H9 (cell line): ENCODE results near the gene B4GALT1. TPM values are rescaled to one million over a fixed set of nuclear protein-coding genes. Genes with fewer than 3 reads are reported as not detected.

ENCODE experiments used
- DNase-seq: peaks from one replicate; pipeline ENCODE4 v3.0.0-alpha.2; 2017
- H2AFZ ChIP-seq: one replicate; pipeline ENCODE4 v1.6.1; 2013; ENCODE audit warnings: mild to moderate bottlenecking, low read length, control low read depth, moderate library complexity
- H2AK5ac ChIP-seq: 2 replicates; pipeline ENCODE4 v1.6.1; 2013; ENCODE audit warnings: low read length, control low read depth, mixed read lengths; ENCODE audit not compliant: insufficient read length
- H2BK120ac ChIP-seq: one replicate; pipeline ENCODE4 v1.6.1; 2013; ENCODE audit warnings: low read depth, mild to moderate bottlenecking, low read length, control low read depth, inconsistent platforms; ENCODE audit not compliant: poor library complexity, severe bottlenecking
- H2BK12ac ChIP-seq: 2 replicates; pipeline ENCODE4 v1.6.1; 2013; ENCODE audit warnings: low read length, control low read depth, mixed read lengths, low read depth; ENCODE audit not compliant: insufficient read length
- H2BK15ac ChIP-seq: 2 replicates; pipeline ENCODE4 v1.6.1; 2013; ENCODE audit warnings: low read depth, low read length, control low read depth
- H2BK20ac ChIP-seq: one replicate; pipeline ENCODE4 v1.6.1; 2013; ENCODE audit warnings: low read depth, mild to moderate bottlenecking, low read length, control low read depth, inconsistent platforms; ENCODE audit not compliant: poor library complexity, severe bottlenecking
- H2BK5ac ChIP-seq: 2 replicates; pipeline ENCODE4 v1.6.1; 2013; ENCODE audit warnings: low read length, control low read depth, mixed read lengths; ENCODE audit not compliant: insufficient read length
- H3K14ac ChIP-seq: 2 replicates; pipeline ENCODE4 v1.6.1; 2013; ENCODE audit warnings: low read length, control low read depth; ENCODE audit not compliant: insufficient read depth
- H3K18ac ChIP-seq: 2 replicates; pipeline ENCODE4 v1.6.1; 2013; ENCODE audit warnings: low read depth, mild to moderate bottlenecking, mixed read lengths, low read length, control low read depth; ENCODE audit not compliant: insufficient read length
- H3K23ac ChIP-seq: 2 replicates; pipeline ENCODE4 v1.6.1; 2013; ENCODE audit warnings: low read length, control low read depth, mixed read lengths, low read depth; ENCODE audit not compliant: insufficient read length
- H3K23me2 ChIP-seq: 2 replicates; pipeline ENCODE4 v1.6.1; 2013; ENCODE audit warnings: low read depth, mild to moderate bottlenecking, mixed read lengths, low read length, control low read depth; ENCODE audit not compliant: insufficient read length, poor library complexity, severe bottlenecking
- H3K27ac ChIP-seq: 2 replicates; pipeline ENCODE4 v1.5.1; 2013; ENCODE audit warnings: low read length, control low read depth, mixed read lengths, low read depth; ENCODE audit not compliant: insufficient read length
- H3K27me3 ChIP-seq: 2 replicates; pipeline ENCODE4 v1.6.1; 2013; ENCODE audit warnings: low read length, control low read depth, inconsistent platforms; ENCODE audit not compliant: insufficient read depth
- H3K4ac ChIP-seq: 2 replicates; pipeline ENCODE4 v1.6.1; 2013; ENCODE audit warnings: low read depth, mild to moderate bottlenecking, control low read depth, inconsistent platforms, low read length, moderate library complexity
- H3K4me1 ChIP-seq: 2 replicates; pipeline ENCODE4 v1.6.1; 2013; ENCODE audit warnings: low read length, control low read depth, inconsistent platforms; ENCODE audit not compliant: insufficient read depth
- H3K4me2 ChIP-seq: 2 replicates; pipeline ENCODE4 v1.6.1; 2013; ENCODE audit warnings: low read length, control low read depth, mixed read lengths; ENCODE audit not compliant: insufficient read length, insufficient read depth
- H3K56ac ChIP-seq: 2 replicates; pipeline ENCODE4 v1.6.1; 2013; ENCODE audit warnings: low read depth, mild to moderate bottlenecking, mixed read lengths, low read length, control low read depth; ENCODE audit not compliant: insufficient read length
- H3K79me1 ChIP-seq: 2 replicates; pipeline ENCODE4 v1.6.1; 2013; ENCODE audit warnings: low read depth, mild to moderate bottlenecking, moderate library complexity, low read length, control low read depth, inconsistent platforms; ENCODE audit not compliant: insufficient read depth, poor library complexity, severe bottlenecking
- H3K79me2 ChIP-seq: 2 replicates; pipeline ENCODE4 v1.6.1; 2013; ENCODE audit warnings: low read length, control low read depth, inconsistent platforms; ENCODE audit not compliant: insufficient read depth
- H3K9ac ChIP-seq: 2 replicates; pipeline ENCODE4 v1.6.1; 2013; ENCODE audit warnings: low read length, control low read depth, mixed read lengths; ENCODE audit not compliant: insufficient read length; ENCODE audit errors: extremely low read depth
- H3K9me3 ChIP-seq: one replicate; pipeline ENCODE4 v1.6.1; 2013; ENCODE audit warnings: low read depth, low read length, inconsistent platforms; ENCODE audit not compliant: control insufficient read depth
- H3T11ph ChIP-seq: one replicate; pipeline ENCODE4 v1.6.1; 2013; ENCODE audit warnings: mild to moderate bottlenecking, low read length, control low read depth, inconsistent platforms
- H4K20me1 ChIP-seq: one replicate; pipeline ENCODE4 v1.6.1; 2013; ENCODE audit not compliant: control insufficient read depth, insufficient read length, insufficient read depth
- H4K5ac ChIP-seq: 2 replicates; pipeline ENCODE4 v1.6.1; 2013; ENCODE audit warnings: low read depth, mild to moderate bottlenecking, mixed read lengths, low read length, control low read depth; ENCODE audit not compliant: insufficient read length
- H4K8ac ChIP-seq: replicated peaks from 2 replicates; pipeline ENCODE4 v1.6.1; 2013; ENCODE audit warnings: low read length, control low read depth, mixed read lengths, low read depth; ENCODE audit not compliant: insufficient read length
- H4K91ac ChIP-seq: 2 replicates; pipeline ENCODE4 v1.6.1; 2013; ENCODE audit warnings: low read depth, mild to moderate bottlenecking, moderate library complexity, mixed read lengths, low read length, control low read depth; ENCODE audit not compliant: insufficient read length
- H3K27ac Mint-ChIP-seq, 3 experiments: 2 replicates in 2 of 3; 3 replicates in 1 of 3; pipeline ENCODE4 v1.8.0; 2020 to 2021; ENCODE audit warnings: mixed read lengths in 3 of 3, mild to moderate bottlenecking in 1 of 3, moderate library complexity in 1 of 3
- H3K27me3 Mint-ChIP-seq: 2 replicates; pipeline ENCODE4 v1.8.0; 2021; ENCODE audit warnings: low read depth, mild to moderate bottlenecking, moderate library complexity, mixed read lengths
- H3K36me3 Mint-ChIP-seq, 3 experiments: 2 replicates in 2 of 3; 3 replicates in 1 of 3; pipeline ENCODE4 v1.8.0; 2020 to 2021; ENCODE audit warnings: low read depth in 3 of 3, mixed read lengths in 3 of 3; ENCODE audit not compliant: insufficient read depth in 1 of 3
- H3K4me1 Mint-ChIP-seq, 2 experiments: 2 replicates each; pipeline ENCODE4 v1.8.0; 2020; ENCODE audit warnings: mixed read lengths in 2 of 2
- H3K4me3 Mint-ChIP-seq, 2 experiments: 2 replicates in 1 of 2; 3 replicates in 1 of 2; pipeline ENCODE4 v1.8.0; 2020 to 2021; ENCODE audit warnings: mild to moderate bottlenecking in 2 of 2, mixed read lengths in 2 of 2, moderate library complexity in 1 of 2
- H3K9me3 Mint-ChIP-seq, 2 experiments: 2 replicates in 1 of 2; 3 replicates in 1 of 2; pipeline ENCODE4 v1.8.0; 2020; ENCODE audit warnings: mild to moderate bottlenecking in 2 of 2, mixed read lengths in 2 of 2, moderate library complexity in 1 of 2
- CTCF ChIP-seq: fragments of 200-600 bp; sonication (generic); conservative IDR thresholded peaks from 3 replicates; pipeline ENCODE4 v1.8.0; 2021; ENCODE audit warnings: antibody characterized with exemption, mild to moderate bottlenecking
- WGBS: extraction: QIAGEN DNeasy Blood & Tissue Kit; methylation state at CpG from one replicate; pipeline ENCODE4 v1.1.7; 2013; ENCODE audit warnings: missing lambda C conversion rate, low lambda C conversion rate, mixed read lengths; ENCODE audit not compliant: insufficient read length; ENCODE audit errors: extremely low coverage; 5-methylcytosine and 5-hydroxymethylcytosine counted together
- total RNA-seq: library from RNA; stranded (reverse); gene quantifications from 2 replicates; pipeline ENCODE4 v1.2.1, GENCODE V29; 2021

The B4GALT1 gene
- total RNA-seq, 1 experiment from 2014 or later: 15.3 TPM

GRCh38 chr9:33103501-33104281 is 63.4 kb downstream of the B4GALT1 start:
- Histone ChIP-seq H2BK20ac (no peak overlapping the region), H3K9ac (no peak overlapping the region), H3K79me2 (no peaks in the 10 kb centered on the region), H2BK15ac (no peak overlapping the region), H3K4ac (no peak overlapping the region), H3K9me3 (no peaks in the 10 kb centered on the region), H4K91ac (no peak overlapping the region), H2BK12ac (no peak overlapping the region), H3K4me1 (no peaks in the 10 kb centered on the region; the same call in 1 of the 2 replicates), H3K27ac (no peak overlapping the region), H2AFZ (no peak overlapping the region), H4K20me1 (no peaks in the 10 kb centered on the region), H3K23me2 (no peaks in the 10 kb centered on the region), H2BK5ac (no peak overlapping the region), H3K56ac (no peak overlapping the region), H3K27me3 (no peaks in the 10 kb centered on the region), H3K79me1 (no peaks in the 10 kb centered on the region), H3K4me2 (no peak overlapping the region), H3T11ph (no peak overlapping the region), H3K14ac (no peak overlapping the region), H2AK5ac (no peak overlapping the region), H3K18ac (no peak overlapping the region), H2BK120ac (no peak overlapping the region), H4K8ac (no peak overlapping the region), H4K5ac (no peak overlapping the region), H3K23ac (no peak overlapping the region)
- Mint-ChIP-seq H3K27me3 (no peaks in the 10 kb centered on the region; the same call in 1 of the 2 replicates), H3K4me1 (peaks cover 17 to 22% of the 10 kb centered on the region in 2 experiments), H3K4me3 (no peak overlapping the region), H3K9me3 (no peaks in the 10 kb centered on the region), H3K27ac (peak overlapping the region in 2 of 3 experiments; percentile 25 to 73; a peak in 3 of 7 replicates), H3K36me3 (no peaks in the 10 kb centered on the region)
- WGBS: no CpG with 5 or more reads among the region's 8 CpGs
- no peak for TF ChIP-seq CTCF
- no peak for DNase-seq
